Panc1 (cell line): ENCODE results near the gene HES5. TPM values are rescaled to one million over a fixed set of nuclear protein-coding genes. Genes with fewer than 3 reads are reported as not detected.

Experiments used
- ATAC-seq: fragments of 200-7000 bp; cut with Tn5 transposase; 2 replicates; pipeline ENCODE4 v1.9.1; 2020; ENCODE audit warnings: mild to moderate bottlenecking, moderate library complexity
- BruUV-seq: library from RNA; stranded (reverse); fragments of 400-500 nt; replicated peaks from 2 replicates; lab custom pipeline; 2021; lab: Mats Ljungman, UMichigan
- CTCF ChIA-PET: fragments of 300-600 bp; sonication (Branson Sonifier 250); formaldehyde crosslinking; loops from one replicate; lab custom pipeline; 2022; ENCODE audit warnings: antibody characterized with exemption; lab: Charles Lee
- POLR2A ChIA-PET: fragments of 300-600 bp; sonication (Branson Sonifier 250); formaldehyde crosslinking; loops from one replicate; lab custom pipeline; 2022; ENCODE audit warnings: antibody characterized with exemption; lab: Charles Lee
- DNase-seq: peaks from one replicate; pipeline ENCODE4 v3.0.0-alpha.2; 2010; ENCODE audit warnings: low read depth, low spot score
- H3K27ac ChIP-seq: 2 replicates; pipeline ENCODE4 v1.5.1; 2011; ENCODE audit warnings: mild to moderate bottlenecking, low read length, inconsistent platforms
- H3K27me3 ChIP-seq: fragments of 200-500 bp; sonication (Bioruptor generic); 2 replicates; pipeline ENCODE4 v1.6.0; 2014; ENCODE audit warnings: low read length, inconsistent platforms; ENCODE audit not compliant: control insufficient read depth, insufficient read depth
- H3K36me3 ChIP-seq: fragments of 200-500 bp; sonication (Bioruptor generic); 2 replicates; pipeline ENCODE4 v1.5.1; 2014; ENCODE audit warnings: inconsistent platforms, mild to moderate bottlenecking, low read length, moderate library complexity; ENCODE audit not compliant: control insufficient read depth, insufficient read depth
- H3K4me1 ChIP-seq: 2 replicates; pipeline ENCODE4 v1.5.1; 2011; ENCODE audit warnings: inconsistent platforms, mild to moderate bottlenecking, low read length, moderate library complexity; ENCODE audit not compliant: control insufficient read depth, insufficient read depth
- H3K4me3 ChIP-seq, 2 experiments: 2 replicates each; pipeline ENCODE4 v1.5.1; 2011 to 2012; ENCODE audit warnings: low read depth in 2 of 2, low read length in 2 of 2, mild to moderate bottlenecking in 2 of 2, inconsistent platforms in 1 of 2, moderate library complexity in 1 of 2
- H3K9me3 ChIP-seq: fragments of 200-500 bp; sonication (Bioruptor generic); 2 replicates; pipeline ENCODE4 v1.5.1; 2014; ENCODE audit warnings: low read depth, mild to moderate bottlenecking, inconsistent platforms, low read length, moderate library complexity; ENCODE audit not compliant: control insufficient read depth, insufficient read depth
- POLR2AphosphoS5 ChIP-seq: IDR thresholded peaks from 2 replicates; pipeline ENCODE4 v1.6.1; 2012; ENCODE audit warnings: mild to moderate bottlenecking, low read depth, low read length, moderate library complexity
- SIN3A ChIP-seq: IDR thresholded peaks from 2 replicates; pipeline ENCODE4 v1.6.1; 2012; ENCODE audit warnings: low read depth, mild to moderate bottlenecking, low read length, moderate library complexity, borderline replicate concordance; ENCODE audit not compliant: insufficient read depth
- TCF7L2 ChIP-seq: IDR thresholded peaks from 2 replicates; pipeline ENCODE4 v1.6.1; 2011; ENCODE audit warnings: mild to moderate bottlenecking, low read depth, low read length, inconsistent platforms
- in situ Hi-C: cut with HindIII; loops from 2 replicates; pipeline ENCODE4 v1.10.0; 2016; ENCODE audit warnings: low sequenced_read_pairs, low pct_unique_long_range_greater_than_20kb
- intact Hi-C: fragments of 100-400 bp; cut with micrococcal nuclease; formaldehyde crosslinking; loops from one replicate; pipeline ENCODE4 v1.10.0; 2022; ENCODE audit not compliant: unreplicated experiment
- total RNA-seq: library from RNA; stranded (reverse); gene quantifications from one replicate; pipeline ENCODE4 v1.2.1, GENCODE V29; 2021; ENCODE audit not compliant: unreplicated experiment
- TF ChIP-seq, protein P1 (sequence below), 2 experiments: IDR thresholded peaks; 2 replicates each; pipeline ENCODE4 v1.6.1; 2011 to 2012; ENCODE audit warnings: low read depth in 2 of 2, control low read depth in 1 of 2, low read length in 1 of 2, mild to moderate bottlenecking in 1 of 2, moderate library complexity in 1 of 2; ENCODE audit not compliant: insufficient read depth in 1 of 2
- TF ChIP-seq, protein P2 (sequence below): fragments of 450-650 bp; IDR thresholded peaks from 2 replicates; pipeline ENCODE4 v1.5.1; 2017; ENCODE audit warnings: mild to moderate bottlenecking

HES5 gene
- total RNA-seq, 1 experiment from 2014 or later: not detected

DNA sequence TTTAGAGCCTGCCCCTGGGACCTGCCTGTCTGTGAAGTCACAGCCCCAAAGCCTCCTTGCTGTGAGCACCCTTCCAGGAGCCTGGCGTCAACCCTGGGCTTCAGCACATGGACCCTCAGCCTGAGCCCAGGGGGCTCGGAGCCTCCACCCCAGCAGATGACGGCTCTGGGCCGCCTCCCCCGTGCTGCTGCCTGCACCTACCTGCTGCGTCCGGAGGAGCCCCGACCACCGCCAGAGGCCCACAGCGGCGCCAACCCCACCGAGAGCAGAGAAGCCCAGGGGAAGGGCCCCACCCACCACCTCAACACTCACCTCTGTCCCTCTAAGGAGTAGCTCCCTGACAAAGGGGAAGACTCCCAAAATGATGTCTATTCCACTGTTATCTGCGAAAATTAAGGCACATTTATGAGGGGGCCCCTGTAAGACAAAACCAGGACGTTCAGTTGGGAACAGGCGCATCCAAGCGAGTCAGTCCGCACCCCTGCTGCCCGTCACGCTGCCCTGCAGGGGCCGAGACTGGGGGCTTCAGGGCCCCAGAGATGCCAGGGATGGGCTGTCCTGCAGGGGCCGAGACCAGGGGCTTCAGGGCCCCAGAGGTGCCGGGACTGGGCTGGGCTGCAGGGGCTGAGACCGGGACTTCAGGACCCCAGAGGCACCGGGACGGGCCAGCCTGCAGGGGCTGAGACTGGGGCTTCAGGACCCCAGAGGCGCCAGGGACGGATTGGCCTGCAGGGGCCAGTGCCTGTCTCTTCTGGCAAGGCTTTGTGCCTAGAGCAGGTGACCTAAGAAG lies 19.5 kb downstream of the HES5 start:
- POLR2A ChIA-PET: no interaction called here
- in situ Hi-C loops: no loop called here

DNA sequence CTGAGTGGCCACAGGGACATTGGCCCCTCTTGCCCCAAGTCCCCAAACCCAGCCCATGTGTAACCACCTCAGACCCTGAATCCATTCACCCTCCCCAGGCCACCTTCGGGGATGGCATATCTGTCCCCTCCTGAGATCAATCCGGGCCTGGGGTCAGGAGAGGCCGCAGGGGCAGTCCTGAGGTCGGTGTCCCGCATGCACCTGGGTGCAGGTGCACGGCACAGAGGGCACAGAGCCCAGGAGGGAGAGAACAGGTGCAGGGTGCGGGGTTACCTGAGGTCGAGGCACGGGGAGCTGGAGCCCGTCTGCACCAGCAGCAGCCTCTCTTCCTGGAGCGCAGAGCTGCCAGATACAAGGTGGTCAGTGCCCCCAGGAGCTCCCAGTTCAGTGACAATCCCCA lies 20.5 kb downstream of the HES5 start:
- Histone ChIP-seq H3K27ac (no peak overlapping the region), H3K9me3 (no peaks in the 10 kb centered on the region), H3K4me1 (peaks cover 25% of the 10 kb centered on the region), H3K4me3 (no peak overlapping the region), H3K27me3 (no peaks in the 10 kb centered on the region), H3K36me3 (no peaks in the 10 kb centered on the region; the same call in none of the 2 replicates)
- BruUV-seq: no TSS peak
- ATAC-seq (no peak), DNase-seq (no peak)
- intact Hi-C loops (no loop called here), in situ Hi-C loops (no loop called here)
- ChIA-PET CTCF (no interaction called here), POLR2A (no interaction called here)
- no peak for TF ChIP-seq TCF7L2
- TF ChIP-seq SIN3A: no peak
- TF ChIP-seq, protein P1, sequence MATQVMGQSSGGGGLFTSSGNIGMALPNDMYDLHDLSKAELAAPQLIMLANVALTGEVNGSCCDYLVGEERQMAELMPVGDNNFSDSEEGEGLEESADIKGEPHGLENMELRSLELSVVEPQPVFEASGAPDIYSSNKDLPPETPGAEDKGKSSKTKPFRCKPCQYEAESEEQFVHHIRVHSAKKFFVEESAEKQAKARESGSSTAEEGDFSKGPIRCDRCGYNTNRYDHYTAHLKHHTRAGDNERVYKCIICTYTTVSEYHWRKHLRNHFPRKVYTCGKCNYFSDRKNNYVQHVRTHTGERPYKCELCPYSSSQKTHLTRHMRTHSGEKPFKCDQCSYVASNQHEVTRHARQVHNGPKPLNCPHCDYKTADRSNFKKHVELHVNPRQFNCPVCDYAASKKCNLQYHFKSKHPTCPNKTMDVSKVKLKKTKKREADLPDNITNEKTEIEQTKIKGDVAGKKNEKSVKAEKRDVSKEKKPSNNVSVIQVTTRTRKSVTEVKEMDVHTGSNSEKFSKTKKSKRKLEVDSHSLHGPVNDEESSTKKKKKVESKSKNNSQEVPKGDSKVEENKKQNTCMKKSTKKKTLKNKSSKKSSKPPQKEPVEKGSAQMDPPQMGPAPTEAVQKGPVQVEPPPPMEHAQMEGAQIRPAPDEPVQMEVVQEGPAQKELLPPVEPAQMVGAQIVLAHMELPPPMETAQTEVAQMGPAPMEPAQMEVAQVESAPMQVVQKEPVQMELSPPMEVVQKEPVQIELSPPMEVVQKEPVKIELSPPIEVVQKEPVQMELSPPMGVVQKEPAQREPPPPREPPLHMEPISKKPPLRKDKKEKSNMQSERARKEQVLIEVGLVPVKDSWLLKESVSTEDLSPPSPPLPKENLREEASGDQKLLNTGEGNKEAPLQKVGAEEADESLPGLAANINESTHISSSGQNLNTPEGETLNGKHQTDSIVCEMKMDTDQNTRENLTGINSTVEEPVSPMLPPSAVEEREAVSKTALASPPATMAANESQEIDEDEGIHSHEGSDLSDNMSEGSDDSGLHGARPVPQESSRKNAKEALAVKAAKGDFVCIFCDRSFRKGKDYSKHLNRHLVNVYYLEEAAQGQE (IDR thresholded peaks at IDR 0.05; ENCODE audit: insufficient read depth in 1 of 2, low read depth in 2 of 2, low read length in 1 of 2): no peak
- TF ChIP-seq POLR2AphosphoS5: no peak

More for the DNA sequence above, 19.5 kb downstream of the HES5 start:
- no peaks in the 10 kb centered on the region; the same call in none of the 2 replicates for H3K36me3 ChIP-seq
- H3K27me3 ChIP-seq: no peaks in the 10 kb centered on the region
- H3K9me3 ChIP-seq: no peaks in the 10 kb centered on the region
- no peak for TF ChIP-seq TCF7L2
- no peak for TF ChIP-seq SIN3A
- TF ChIP-seq, protein P1 (IDR thresholded peaks at IDR 0.05; ENCODE audit: insufficient read depth in 1 of 2, low read depth in 2 of 2, low read length in 1 of 2): no peak
- no peak for TF ChIP-seq POLR2AphosphoS5
- TF ChIP-seq, protein P2, sequence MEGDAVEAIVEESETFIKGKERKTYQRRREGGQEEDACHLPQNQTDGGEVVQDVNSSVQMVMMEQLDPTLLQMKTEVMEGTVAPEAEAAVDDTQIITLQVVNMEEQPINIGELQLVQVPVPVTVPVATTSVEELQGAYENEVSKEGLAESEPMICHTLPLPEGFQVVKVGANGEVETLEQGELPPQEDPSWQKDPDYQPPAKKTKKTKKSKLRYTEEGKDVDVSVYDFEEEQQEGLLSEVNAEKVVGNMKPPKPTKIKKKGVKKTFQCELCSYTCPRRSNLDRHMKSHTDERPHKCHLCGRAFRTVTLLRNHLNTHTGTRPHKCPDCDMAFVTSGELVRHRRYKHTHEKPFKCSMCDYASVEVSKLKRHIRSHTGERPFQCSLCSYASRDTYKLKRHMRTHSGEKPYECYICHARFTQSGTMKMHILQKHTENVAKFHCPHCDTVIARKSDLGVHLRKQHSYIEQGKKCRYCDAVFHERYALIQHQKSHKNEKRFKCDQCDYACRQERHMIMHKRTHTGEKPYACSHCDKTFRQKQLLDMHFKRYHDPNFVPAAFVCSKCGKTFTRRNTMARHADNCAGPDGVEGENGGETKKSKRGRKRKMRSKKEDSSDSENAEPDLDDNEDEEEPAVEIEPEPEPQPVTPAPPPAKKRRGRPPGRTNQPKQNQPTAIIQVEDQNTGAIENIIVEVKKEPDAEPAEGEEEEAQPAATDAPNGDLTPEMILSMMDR: no peak
- ATAC-seq: no peak
- no peak for DNase-seq
- H3K4me1 ChIP-seq: peaks cover 20% of the 10 kb centered on the region
- CTCF ChIA-PET: interaction anchor here (0.6 kb wide), 1 partner anchor 42 kb away, joined by 3 read pairs; no protein-coding TSS in a partner anchor
- no peak overlapping the region for H3K4me3 ChIP-seq
- BruUV-seq: no TSS peak
- H3K27ac ChIP-seq: no peak overlapping the region
- intact Hi-C loops: no loop called here
